HG03095 (cell line): ENCODE measurements around the gene PDK1.
"Not testable (repeated sequence)": the region's sequence is repeated elsewhere in the genome, so short reads cannot be mapped to it uniquely, and the experiment has no call there.

Experiments used
- ATAC-seq: cut with Tn5 transposase; IDR thresholded peaks from one replicate; pipeline ENCODE4 v1.9.1; 2021; ENCODE audit warnings: moderate library complexity; ENCODE audit not compliant: unreplicated experiment

Gene PDK1

DNA sequence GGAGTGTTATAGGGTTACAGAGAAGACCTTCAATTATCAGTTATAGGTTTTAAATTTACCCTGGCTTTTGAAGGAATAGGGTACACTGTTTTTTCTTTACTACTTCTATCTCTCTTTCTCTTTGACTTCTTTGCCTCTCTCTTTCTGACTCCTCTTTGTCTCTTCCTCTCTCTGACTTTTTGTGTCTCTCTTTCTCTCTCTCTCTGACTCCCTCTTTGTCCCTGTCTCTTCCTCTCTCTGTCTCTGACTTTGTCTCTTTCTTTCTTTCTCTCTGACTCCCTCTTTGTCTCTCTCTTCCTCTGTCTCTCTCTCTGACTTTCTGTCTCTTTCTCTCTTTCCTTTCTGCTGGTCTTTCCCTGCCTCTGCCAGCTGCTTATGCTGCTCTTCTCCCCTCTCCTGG, 36.3 kb downstream of the PDK1 start:
- ATAC-seq = not testable (repeated sequence)

DNA sequence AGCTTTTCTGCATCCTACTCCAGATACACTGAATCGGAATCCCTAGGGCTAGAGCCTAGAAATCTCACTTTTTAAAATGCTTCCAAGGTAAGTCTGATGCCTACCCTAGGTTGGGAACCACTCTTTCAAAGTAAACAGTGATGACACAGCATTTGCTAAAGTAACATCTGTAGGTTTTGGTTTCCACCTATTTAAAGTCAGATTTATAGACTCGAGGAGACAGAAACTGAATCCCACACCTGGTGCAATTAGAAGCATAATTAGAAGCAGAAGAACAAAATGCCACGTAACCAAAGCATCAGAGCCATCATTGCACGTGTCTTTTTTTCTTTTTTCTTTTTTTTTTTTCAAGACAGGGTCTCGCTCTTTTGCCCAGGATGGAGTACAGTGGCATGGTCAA, 40.9 kb downstream of the PDK1 start:
- peak; percentile 78 for ATAC-seq

DNA sequence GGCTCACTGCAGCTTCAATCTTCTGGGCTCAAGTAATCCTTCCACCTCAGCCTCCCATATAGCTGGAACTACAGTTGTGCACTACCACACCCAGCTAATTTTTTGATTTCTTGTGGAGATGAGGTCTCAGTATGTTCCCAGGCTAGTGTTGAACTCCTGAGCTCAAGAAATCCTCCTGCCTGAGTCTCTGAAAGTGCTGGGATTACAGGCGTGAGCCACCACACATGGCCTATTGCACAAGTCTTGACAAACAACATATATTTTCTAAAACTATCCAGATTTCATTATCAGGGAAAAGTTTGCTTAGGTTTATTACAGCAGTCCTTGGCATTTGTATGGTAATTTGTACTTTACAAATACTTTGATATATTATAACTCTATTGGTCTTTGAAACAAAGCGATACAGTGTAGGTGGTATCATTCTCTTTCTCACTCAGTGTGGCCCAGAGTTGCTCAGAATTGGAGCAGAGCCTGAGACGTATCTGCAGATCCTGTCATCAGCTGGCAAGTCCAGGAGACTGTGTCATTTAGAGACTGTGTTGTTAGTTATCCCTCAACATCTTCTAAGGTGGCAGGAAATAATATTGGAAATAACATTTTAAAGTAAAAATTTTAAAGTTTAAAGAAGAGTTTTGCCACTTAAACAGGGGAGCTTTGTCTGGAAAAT, 41.4 kb downstream of the PDK1 start:
- ATAC-seq = no peak

DNA sequence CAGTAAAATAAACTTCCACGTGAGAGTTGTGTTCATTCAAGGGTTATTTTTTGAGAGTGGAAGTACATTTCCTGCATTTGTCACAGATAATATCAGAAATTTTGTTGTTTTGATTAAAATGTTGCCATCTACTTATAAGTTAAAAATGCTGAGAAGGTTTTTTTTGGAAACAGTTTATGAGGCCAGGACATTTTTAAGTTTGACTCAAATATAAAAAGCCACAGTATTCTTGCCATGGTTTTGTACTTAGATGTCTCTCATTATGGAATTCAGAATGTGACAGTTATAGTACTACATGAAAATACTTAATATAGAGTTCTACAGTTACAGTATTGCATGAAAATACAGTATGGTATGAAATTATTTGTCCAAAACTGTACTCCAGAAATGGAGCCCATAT, 44.1 kb downstream of the PDK1 start:
- no peak for ATAC-seq

DNA sequence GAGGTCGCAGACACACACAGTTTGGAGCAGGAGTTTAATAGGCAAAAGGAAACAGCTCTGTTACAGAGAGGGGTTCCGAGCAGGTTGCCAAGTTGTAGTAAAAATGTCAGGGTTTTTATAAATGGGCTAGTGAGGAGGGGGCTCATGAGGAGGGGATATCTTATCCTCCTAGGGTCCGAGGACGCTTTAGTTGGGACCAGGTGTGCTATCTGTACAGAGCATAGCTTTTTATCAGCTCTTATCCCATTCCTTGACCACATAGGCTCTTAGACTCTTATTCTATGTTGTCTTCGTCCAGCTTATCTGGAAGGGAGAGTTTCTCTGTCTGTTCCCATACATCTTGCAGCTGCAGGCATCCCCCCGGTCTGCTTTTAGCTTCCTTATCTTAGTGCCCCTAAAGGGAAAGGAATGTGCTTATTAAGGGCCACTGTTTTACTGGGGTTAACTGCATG, 44.7 kb downstream of the PDK1 start:
- ATAC-seq = no peak

DNA sequence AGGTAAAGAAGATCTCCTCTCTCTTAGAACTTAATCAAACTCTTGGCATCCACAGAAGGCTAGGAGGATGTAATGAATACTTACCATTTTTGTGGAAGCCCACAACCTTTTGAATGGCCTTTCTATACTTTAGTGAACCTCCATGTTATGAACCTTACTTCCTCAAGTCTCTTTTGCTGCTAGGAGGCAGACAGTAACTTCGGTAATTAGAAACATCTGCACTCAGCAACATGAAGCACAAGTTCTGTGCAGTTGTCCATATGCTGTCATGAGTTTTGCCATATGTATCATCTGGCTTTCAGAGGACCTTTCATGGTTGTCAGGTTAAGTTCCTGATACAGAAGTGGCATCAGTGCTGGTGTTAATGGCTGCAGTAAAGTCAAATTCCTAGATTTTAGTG, 50.4 kb downstream of the PDK1 start:
- ATAC-seq = no peak

DNA sequence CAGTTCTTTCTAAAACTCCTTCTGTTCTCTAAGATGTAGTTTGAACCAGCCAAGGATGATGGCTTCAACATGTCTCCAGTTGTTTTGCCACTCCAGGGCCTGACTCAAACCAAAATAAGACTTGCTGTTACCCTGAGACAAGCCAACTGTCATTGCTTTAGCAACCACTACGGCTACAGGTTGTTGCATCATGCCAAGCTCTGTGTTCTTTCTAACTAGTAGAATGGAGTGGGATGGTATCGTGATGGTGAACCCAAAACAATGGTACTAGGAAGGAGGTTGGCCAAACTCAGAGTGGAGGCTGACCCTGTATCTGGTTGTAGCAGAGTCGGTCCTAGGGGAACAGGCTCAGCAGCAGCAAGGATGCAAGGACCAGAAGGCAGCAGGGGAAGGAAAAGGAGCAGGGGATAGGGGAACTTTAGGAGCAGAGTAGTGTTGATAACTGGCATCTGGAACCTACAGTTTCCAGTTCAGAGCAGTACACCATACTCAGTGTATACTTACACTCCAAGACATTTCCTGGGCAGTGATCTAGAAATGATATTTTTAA, 51.6 kb downstream of the PDK1 start:
- ATAC-seq = no peak

DNA sequence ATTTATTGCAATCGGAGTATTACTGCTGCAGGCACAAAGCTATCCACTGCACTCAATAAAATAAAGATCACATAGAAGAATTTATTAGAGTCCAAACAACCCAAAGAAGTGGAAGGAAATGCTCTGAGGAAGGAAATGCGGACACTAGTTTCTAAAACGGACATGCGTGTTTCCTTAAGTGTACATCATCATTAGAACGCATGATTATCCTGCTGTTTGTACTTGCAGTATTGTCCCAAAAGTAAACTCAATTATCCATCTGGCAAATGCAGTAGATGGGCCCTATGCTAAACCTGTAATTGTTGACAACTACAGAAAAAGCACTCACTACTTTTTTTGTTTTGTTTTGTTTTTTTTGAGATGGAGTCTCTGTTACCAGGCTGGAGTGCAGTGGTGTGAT, 53.6 kb downstream of the PDK1 start:
- ATAC-seq = no peak

DNA sequence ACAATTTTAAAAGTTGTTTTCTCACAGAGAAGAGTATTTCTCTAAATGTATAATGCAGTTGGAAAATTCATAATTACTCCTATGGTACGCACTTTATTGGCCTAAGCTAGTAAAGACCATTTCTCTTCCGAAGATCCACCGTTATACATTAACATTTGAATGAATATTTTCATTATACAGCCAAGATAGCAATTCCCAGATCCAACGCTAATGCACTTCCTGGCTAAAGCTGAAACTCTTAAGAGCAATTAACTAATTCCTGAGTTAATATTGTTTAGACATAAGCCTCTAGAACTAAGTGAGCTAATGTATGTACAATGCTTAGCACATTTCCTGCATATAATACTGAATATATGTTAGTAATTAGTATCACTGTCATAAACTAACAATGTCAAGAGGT, 56.2 kb downstream of the PDK1 start:
- ATAC-seq = no peak

DNA sequence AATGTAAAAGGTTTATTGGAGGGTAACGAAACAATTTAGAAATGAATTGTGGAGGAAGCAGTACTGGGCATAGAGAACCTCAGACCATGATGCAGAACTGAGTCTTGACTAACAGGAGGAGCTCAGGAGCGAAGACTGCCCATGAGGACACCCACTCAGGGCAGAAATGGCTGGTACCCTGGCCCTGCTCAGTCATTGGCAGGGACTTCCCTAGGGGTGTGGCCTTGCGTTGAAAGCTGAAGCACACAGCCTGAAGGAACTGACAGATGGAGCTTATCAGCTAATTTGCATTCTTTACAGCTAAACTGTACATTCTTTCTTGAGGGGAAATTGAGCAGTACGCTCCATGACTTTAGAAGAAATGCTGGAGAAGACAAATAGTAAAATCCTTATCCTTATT, 57.1 kb downstream of the PDK1 start:
- ATAC-seq = no peak

DNA sequence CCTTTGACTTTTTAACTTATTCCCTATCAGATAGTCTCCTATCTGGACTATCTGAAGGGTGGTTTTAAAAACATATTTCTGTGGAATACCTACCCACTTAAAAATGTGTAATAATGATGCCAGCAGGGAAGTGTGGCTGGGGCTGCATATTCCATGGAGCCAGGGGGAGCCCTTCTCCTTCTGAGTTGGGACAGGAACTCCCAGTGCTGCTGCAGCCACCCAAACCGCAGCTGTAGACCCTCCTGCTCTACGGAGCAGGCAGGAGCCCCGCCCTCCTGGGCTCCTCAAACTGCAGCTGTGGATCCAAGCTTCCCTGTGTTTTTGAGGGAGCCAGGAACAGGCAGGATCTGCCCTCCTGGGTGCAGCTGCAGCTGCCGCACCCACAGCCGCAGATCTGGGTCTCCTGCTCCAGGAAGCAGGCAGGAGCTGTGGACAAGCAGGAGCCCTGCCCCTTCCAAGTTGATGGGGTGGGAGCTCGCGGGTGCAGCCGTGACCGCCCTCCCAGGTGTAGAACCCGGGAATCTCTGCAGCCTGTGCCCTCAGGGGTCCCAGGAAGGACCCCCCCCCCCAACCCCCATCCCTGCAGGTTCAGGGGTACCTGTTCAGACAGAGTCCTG, 57.8 kb downstream of the PDK1 start:
- ATAC-seq = no peak

DNA sequence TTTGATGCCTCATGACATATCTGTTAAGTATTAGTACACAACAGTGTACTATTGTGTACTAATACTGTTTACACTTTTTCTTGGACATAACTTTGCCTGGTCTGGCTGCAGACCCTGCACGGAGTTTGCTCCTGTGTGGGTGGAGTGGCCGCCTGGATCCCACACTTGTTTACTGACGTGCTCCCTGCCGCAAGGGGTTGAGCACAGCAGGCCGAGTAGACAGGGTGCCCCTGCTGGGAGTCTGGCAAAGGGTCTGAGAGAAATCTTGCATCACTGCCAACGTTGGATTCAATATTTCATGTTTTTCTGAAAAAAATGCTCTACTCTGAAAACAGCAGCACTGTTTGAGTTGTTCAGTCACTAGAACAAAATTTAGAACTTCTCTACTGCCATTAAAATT, 59.0 kb downstream of the PDK1 start:
- ATAC-seq = no peak

DNA sequence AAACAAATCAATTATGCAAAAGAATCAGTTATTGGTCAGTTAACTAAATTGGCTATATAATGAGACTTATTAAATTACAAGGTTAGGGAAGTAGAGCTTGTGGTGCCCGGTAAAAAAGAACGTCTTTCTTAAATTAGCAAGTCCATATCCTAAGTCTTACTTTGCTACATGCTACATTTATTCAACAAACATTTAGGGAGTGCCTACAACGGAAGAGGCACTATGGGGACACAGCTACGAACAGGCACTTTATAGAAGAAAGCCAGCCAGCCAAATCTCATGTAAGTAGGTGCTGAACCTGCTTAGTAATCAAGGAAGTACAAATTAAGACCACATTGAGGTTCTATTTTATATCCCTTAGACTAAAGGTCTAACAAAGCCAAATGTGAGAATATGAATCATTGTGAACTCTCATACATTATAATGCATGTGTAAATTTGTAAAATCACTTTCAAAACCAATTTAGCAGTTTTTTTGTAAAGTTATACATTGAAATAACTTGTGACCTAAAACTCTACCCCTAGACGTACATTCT, 59.9 kb downstream of the PDK1 start:
- no peak for ATAC-seq

DNA sequence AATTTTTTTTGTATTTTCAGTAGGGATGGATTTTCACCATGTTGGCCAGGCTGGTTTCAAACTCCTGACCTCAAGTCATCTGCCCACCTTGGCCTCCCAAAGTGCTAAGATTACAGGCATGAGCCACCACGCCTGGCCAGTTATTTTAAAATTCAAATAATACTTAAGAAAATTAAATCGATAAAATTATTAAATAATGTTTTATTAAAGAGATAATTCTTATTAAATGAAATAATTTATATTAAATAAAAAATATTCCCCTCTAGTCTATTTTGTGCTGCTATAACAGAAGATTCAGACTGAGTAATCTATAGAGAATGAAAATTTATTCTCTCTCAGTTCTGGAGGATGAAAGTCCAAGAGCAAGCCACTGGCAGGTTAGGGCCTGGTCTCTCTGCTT, 61.2 kb downstream of the PDK1 start:
- ATAC-seq = no peak

DNA sequence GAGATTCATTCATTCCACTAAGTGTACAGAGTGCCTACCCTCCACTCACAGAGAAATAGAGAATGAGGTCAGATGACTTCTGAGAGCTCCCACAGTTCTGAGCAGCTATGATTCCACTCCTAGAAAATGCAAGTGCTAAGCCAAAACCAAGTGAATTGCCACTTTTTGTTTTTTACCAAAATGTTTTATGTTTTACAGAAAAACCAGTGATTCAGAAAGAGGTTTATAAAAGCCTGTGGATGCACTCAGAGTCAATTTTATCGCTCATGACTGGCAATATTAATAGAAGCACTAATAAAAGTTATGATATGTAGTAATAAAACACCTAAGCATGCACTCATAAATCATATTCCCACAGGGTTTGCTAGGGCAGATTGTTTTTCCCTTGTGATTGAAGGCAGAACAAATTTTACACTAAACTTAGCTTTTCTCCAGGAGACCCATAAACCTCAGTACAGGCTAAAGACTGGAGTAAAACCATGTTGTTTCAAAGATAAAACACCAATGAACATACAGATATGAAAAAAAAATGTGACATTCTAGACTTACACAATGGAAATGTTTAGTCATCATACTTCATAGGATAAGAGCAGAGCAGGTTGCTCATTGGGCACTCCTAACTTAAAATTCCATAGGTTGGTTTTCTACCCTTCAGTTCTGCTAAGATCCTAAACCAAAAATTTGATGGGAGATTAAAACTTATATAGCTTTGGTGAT, 67.5 kb downstream of the PDK1 start:
- ATAC-seq = no peak

DNA sequence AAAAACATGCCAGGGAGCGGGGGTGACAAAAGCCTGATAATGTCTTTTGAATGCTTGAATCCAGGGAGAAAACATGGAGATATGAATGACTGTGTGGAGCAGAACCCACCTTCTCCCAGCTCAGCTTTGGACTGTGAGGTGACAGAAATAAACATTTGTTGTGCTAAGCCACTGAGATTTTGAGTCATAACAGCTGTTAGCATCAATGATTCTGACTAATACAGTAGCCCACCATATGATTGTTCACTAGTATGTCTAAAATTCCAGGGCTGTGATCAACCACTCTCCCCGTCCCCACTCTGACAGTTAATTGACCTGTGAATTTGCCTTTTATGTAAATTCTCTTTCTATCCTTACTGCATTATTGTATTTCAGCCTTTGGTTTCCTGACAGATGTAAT, 69.1 kb downstream of the PDK1 start:
- ATAC-seq = no peak

DNA sequence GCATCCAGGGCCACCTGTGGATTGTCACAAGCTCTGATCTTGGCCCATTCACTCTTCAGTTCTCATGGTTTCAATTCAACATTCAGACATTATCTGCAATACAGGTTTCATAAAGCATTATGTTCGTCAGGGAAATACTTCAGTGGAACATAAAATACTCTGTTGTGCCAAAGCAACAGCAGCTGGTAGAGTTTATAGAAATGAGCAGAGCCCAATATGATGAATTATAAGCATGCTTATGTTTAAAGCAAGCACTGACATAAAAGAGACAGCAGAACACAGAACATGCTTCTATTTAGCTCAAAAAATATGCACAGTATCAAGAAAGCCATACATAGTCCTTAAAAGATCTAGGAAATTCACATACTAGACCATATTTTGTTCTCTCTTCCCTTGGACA, 71.3 kb downstream of the PDK1 start:
- ATAC-seq = no peak

DNA sequence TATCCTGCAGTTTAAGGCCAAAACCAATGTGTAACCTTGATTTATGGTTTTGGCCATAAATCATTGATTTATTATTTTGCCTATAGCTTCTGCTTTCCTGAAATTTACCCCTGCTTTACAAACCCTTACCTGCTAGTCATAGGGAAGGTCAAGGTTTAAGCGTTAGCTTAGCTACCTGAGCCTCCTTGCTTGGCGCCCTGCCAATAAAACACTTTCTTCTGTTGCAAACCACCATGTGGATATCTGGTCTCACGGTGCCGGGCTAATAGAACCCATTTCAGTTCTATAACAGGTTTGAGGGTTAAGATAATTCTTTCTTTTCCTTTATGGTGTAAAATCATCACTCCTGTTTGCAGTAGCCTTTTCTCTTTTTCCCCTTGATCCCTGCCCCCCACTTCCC, 72.2 kb downstream of the PDK1 start:
- no peak for ATAC-seq

DNA sequence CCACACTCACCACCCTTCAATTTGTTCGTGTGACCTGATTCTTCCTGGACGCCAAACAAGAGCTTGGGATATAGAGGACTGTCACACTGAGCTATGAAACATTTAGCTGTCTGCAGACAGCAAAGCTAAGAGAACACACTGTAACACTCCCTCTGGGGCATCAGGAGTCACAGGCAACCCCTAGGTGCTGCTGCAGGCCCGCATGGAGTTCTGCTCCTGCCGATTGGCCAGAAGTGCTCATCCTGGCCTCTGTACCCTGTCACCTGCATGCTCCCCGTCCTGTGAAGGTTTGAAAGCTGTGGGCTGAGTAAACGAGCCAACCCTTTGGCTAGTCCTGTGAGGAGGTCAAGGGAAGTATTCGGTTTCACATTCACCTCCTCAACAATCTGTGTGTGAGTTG, 73.7 kb downstream of the PDK1 start:
- no peak for ATAC-seq

DNA sequence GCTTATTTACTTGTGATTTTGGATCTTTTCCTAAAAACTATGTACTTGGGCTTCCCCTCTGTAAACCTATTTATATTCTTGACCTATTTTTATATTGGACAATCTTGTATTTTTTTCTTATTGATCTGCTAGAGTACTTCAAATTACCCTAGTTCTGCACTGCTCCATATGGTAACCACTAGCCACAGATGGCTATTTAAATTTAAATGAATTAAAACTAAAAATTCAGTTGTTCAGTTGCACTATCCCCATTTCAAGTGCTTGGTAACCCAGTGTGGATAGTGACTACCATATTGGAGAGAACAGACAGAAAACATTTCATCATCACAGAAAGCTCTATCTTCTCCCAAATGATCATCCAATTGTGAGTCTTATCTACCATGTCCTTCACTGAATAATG, 74.3 kb downstream of the PDK1 start:
- ATAC-seq = no peak

DNA sequence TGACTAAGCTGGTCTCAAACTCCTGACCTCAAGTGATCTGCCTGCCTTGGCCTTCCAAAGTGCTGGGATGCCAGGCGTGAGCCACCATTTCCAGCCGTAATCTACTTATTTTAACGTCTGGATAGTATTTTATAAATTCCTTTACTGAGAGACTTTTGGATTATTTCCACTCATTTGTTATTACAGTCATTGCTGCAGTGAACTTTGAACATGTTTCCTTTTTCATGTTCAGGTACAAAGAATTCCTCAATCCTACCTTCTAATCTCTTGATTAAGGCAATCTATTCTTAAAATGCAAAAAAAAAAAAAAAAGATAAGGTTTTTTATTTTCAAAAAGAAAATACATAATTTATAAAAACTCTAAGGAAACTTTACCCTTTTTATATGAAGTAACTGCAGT, 78.6 kb downstream of the PDK1 start:
- no peak for ATAC-seq

DNA sequence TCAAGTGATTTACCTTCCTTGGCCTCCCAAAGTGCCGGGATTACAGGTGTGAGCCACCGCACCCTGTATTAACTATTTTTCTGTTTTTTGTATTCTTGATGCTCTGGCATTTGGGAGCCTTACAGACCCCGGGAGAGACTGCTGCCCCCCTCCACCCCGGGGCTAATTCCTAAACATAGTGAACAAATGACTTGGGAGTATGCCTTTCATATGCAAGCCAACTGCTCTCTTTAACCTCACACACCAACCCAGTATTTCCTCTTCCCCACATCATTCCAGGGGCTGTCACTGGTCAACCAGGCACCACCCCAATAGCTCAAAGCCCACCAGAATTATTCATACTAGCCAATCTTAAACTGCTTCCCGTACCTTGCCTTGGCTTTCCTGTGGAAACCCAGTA, 79.7 kb downstream of the PDK1 start:
- no peak for ATAC-seq
